ENCODE data around the gene PHKB.

Gene PHKB

DNA sequence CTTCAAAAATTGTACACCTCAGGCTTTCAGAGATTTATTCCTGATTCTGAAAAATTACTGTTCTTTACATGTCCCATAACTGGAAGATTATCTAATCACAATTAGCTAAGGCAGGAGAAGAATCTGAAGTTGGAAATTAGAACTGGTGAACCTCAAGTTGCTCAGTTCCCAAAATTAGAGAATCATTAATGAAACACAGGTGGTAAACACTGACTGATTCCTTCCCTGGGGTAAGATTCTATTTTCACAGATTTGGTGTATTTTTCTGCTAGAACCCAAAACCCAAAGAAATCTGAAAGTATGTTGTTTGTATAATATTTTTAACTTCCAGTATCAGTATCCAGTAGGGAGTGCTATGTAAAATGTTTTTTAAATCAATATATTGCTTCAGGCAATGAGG, 25.7 kb downstream of the PHKB start:
- H3F3A ChIP-seq (ENCODE audit: insufficient read depth, low read length), result no peaks in the 10 kb centered on the region
- no peak overlapping the region for H3K27ac ChIP-seq (ENCODE audit: low read length)
- no peaks in the 10 kb centered on the region for H3K36me3 ChIP-seq (replicated peaks; ENCODE audit: insufficient read depth, low read length)
- peaks cover 22% of the 10 kb centered on the region; the same call in 1 of the 2 replicates for H3K79me2 ChIP-seq (ENCODE audit: low read length)
- H3K9me2 ChIP-seq (replicated peaks; ENCODE audit: insufficient read depth, low read length), result no peaks in the 10 kb centered on the region
- no peak overlapping the region for H3K9ac ChIP-seq (ENCODE audit: low read length)
- no peaks in the 10 kb centered on the region for H3K27me3 ChIP-seq (replicated peaks; ENCODE audit: insufficient read depth, low read length)
- H4K20me1 ChIP-seq (ENCODE audit: insufficient read depth, low read length), result no peaks in the 10 kb centered on the region
- no peak overlapping the region for H3K4me2 ChIP-seq (ENCODE audit: low read depth, low read length)
- no peak for DNase-seq
- H3K4me1 ChIP-seq (ENCODE audit: low read length), result peaks cover 9% of the 10 kb centered on the region; the same call in 1 of the 2 replicates
- H3K9me3 ChIP-seq (replicated peaks; ENCODE audit: insufficient read depth, low read length), result no peaks in the 10 kb centered on the region
- H3K4me3 ChIP-seq (ENCODE audit: low read length), result no peak overlapping the region
- no peak overlapping the region for H2AFZ ChIP-seq (ENCODE audit: low read length)
- no peak for TF ChIP-seq EZH2phosphoT487 (IDR thresholded peaks at IDR 0.05; ENCODE audit: low read length)
- TF ChIP-seq, protein P1, sequence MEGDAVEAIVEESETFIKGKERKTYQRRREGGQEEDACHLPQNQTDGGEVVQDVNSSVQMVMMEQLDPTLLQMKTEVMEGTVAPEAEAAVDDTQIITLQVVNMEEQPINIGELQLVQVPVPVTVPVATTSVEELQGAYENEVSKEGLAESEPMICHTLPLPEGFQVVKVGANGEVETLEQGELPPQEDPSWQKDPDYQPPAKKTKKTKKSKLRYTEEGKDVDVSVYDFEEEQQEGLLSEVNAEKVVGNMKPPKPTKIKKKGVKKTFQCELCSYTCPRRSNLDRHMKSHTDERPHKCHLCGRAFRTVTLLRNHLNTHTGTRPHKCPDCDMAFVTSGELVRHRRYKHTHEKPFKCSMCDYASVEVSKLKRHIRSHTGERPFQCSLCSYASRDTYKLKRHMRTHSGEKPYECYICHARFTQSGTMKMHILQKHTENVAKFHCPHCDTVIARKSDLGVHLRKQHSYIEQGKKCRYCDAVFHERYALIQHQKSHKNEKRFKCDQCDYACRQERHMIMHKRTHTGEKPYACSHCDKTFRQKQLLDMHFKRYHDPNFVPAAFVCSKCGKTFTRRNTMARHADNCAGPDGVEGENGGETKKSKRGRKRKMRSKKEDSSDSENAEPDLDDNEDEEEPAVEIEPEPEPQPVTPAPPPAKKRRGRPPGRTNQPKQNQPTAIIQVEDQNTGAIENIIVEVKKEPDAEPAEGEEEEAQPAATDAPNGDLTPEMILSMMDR (IDR thresholded peaks at IDR 0.05; ENCODE audit: low read length), result no peak

DNA sequence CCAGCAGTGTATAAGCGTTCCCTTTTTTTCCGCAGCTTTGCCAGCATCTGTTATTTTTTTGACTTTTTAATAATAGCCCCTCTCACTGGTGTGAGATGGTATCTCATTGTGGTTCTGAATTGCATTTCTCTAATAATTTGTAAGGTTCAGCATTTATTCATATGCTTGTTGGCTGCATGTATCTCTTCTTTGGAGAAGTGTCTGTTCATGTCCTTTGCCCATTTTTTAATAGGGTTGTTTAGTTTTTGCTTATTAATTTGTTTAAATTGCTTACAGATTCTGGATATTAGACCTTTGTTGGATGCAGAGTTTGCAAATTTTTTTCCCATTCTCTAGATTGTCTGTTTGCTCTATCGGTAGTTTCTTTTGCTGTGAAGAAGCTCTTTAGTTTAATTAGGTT, 26.9 kb downstream of the PHKB start:
- peaks cover 9% of the 10 kb centered on the region; the same call in 1 of the 2 replicates for H3K4me1 ChIP-seq (ENCODE audit: low read length)

DNA sequence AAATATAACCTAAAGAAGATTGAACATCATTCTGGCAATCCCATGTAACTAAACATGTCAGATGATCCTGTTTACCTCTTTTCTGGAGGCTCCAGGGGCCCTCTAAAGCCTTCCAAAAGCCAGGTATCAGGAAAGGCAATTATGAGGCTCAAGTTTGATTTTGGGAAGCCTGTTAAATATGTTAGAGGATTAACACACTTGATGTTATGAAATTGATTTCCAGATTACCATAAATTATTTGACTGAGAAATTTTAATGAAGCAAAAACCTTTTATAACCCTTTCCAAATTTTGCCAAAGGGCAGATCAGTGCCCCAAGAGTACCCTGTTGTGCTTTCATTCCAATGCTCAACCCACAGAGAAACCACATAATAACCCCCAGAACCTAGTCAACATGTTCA, 29.3 kb downstream of the PHKB start:
- no peaks in the 10 kb centered on the region for H4K20me1 ChIP-seq (ENCODE audit: insufficient read depth, low read length)
- DNase-seq, result no peak
- H3K9me3 ChIP-seq (replicated peaks; ENCODE audit: insufficient read depth, low read length), result no peaks in the 10 kb centered on the region
- peaks cover 7% of the 10 kb centered on the region for H3K4me1 ChIP-seq (ENCODE audit: low read length)
- H3K36me3 ChIP-seq (replicated peaks; ENCODE audit: insufficient read depth, low read length), result no peaks in the 10 kb centered on the region
- H3K79me2 ChIP-seq (ENCODE audit: low read length), result peaks cover 15% of the 10 kb centered on the region; the same call in 1 of the 2 replicates
- no peak overlapping the region for H3K4me2 ChIP-seq (ENCODE audit: low read depth, low read length)
- H3K9ac ChIP-seq (ENCODE audit: low read length), result no peak overlapping the region
- H3K9me2 ChIP-seq (replicated peaks; ENCODE audit: insufficient read depth, low read length), result no peaks in the 10 kb centered on the region
- TF ChIP-seq, protein P1 (IDR thresholded peaks at IDR 0.05; ENCODE audit: low read length), result no peak
- TF ChIP-seq EZH2 (optimal IDR thresholded peaks at IDR 0.05; ENCODE audit: low read depth, low read length) (no peak), EZH2phosphoT487 (IDR thresholded peaks at IDR 0.05; ENCODE audit: low read length) (no peak)
- H3K4me3 ChIP-seq (ENCODE audit: low read length), result no peak overlapping the region
- no peak overlapping the region for H2AFZ ChIP-seq (ENCODE audit: low read length)
- no peak overlapping the region for H3K27ac ChIP-seq (ENCODE audit: low read length)
- no peaks in the 10 kb centered on the region for H3K27me3 ChIP-seq (replicated peaks; ENCODE audit: insufficient read depth, low read length)
- peaks cover 8% of the 10 kb centered on the region; the same call in 1 of the 2 replicates for H3F3A ChIP-seq (ENCODE audit: insufficient read depth, low read length)

More for the DNA sequence above, 26.9 kb downstream of the PHKB start:
- Histone ChIP-seq H3K36me3 (replicated peaks; ENCODE audit: insufficient read depth, low read length) (no peaks in the 10 kb centered on the region), H3K9ac (ENCODE audit: low read length) (no peak overlapping the region), H3F3A (ENCODE audit: insufficient read depth, low read length) (no peaks in the 10 kb centered on the region), H3K27me3 (replicated peaks; ENCODE audit: insufficient read depth, low read length) (no peaks in the 10 kb centered on the region), H2AFZ (ENCODE audit: low read length) (no peak overlapping the region), H3K4me3 (ENCODE audit: low read length) (no peak overlapping the region), H3K27ac (ENCODE audit: low read length) (no peak overlapping the region), H3K4me2 (ENCODE audit: low read depth, low read length) (no peak overlapping the region), H3K9me3 (replicated peaks; ENCODE audit: insufficient read depth, low read length) (no peaks in the 10 kb centered on the region), H3K79me2 (ENCODE audit: low read length) (peaks cover 22% of the 10 kb centered on the region; the same call in 1 of the 2 replicates), H4K20me1 (ENCODE audit: insufficient read depth, low read length) (no peaks in the 10 kb centered on the region), H3K9me2 (replicated peaks; ENCODE audit: insufficient read depth, low read length) (no peaks in the 10 kb centered on the region)
- TF ChIP-seq EZH2phosphoT487 (IDR thresholded peaks at IDR 0.05; ENCODE audit: low read length) (no peak), EZH2 (optimal IDR thresholded peaks at IDR 0.05; ENCODE audit: low read depth, low read length) (no peak)
- TF ChIP-seq, protein P1 (IDR thresholded peaks at IDR 0.05; ENCODE audit: low read length), result no peak
- no peak for DNase-seq

Data from MM.1S (cell line).